Smooth muscle cell (in vitro differentiated cells): ENCODE results near the gene NEXN. TPM values are rescaled to one million over a fixed set of nuclear protein-coding genes. Genes with fewer than 3 reads are reported as not detected.
"Not testable (repeated sequence)": the region's sequence is repeated elsewhere in the genome, so short reads cannot be mapped to it uniquely, and the experiment has no call there.

ENCODE experiments used
- DNase-seq: peaks from one replicate; lab custom pipeline; 2025; ENCODE audit not compliant: unreplicated experiment; lab: John Stamatoyannopoulos, UW
- H2AFZ ChIP-seq: fragments of 200-600 bp; sonication (generic); 2 replicates; pipeline ENCODE4 v1.6.0; 2016; ENCODE audit warnings: antibody characterized with exemption, low read depth, mild to moderate bottlenecking
- H3F3A ChIP-seq: fragments of 200-600 bp; sonication (generic); 2 replicates; pipeline ENCODE4 v1.6.0; 2017; ENCODE audit warnings: antibody characterized with exemption, low read depth
- H3K27ac ChIP-seq: fragments of 200-600 bp; sonication (generic); 2 replicates; pipeline ENCODE4 v1.5.1; 2016; ENCODE audit warnings: low read depth, mild to moderate bottlenecking
- H3K27me3 ChIP-seq: fragments of 200-600 bp; sonication (generic); 2 replicates; pipeline ENCODE4 v1.6.1; 2016; ENCODE audit warnings: low read depth, mild to moderate bottlenecking
- H3K36me3 ChIP-seq: fragments of 200-600 bp; sonication (generic); 2 replicates; pipeline ENCODE4 v1.5.1; 2016; ENCODE audit warnings: low read depth
- H3K4me1 ChIP-seq: fragments of 200-600 bp; sonication (generic); 2 replicates; pipeline ENCODE4 v1.5.1; 2016; ENCODE audit warnings: low read depth
- H3K4me2 ChIP-seq: fragments of 200-600 bp; sonication (generic); 2 replicates; pipeline ENCODE4 v1.6.0; 2016; ENCODE audit warnings: mild to moderate bottlenecking
- H3K4me3 ChIP-seq: fragments of 200-600 bp; sonication (generic); 2 replicates; pipeline ENCODE4 v1.5.1; 2016; ENCODE audit warnings: mild to moderate bottlenecking
- H3K79me2 ChIP-seq: fragments of 200-600 bp; sonication (generic); 2 replicates; pipeline ENCODE4 v1.6.0; 2016; ENCODE audit warnings: low read depth, mild to moderate bottlenecking
- H3K9ac ChIP-seq: fragments of 200-600 bp; sonication (generic); 2 replicates; pipeline ENCODE4 v1.6.0; 2016; ENCODE audit warnings: low read depth
- H3K9me3 ChIP-seq: fragments of 200-600 bp; sonication (generic); replicated peaks from 2 replicates; pipeline ENCODE4 v1.5.1; 2016; ENCODE audit warnings: low read depth
- H4K20me1 ChIP-seq: fragments of 200-600 bp; sonication (generic); 2 replicates; pipeline ENCODE4 v1.6.0; 2016; ENCODE audit warnings: low read depth
- WGBS: methylation state at CpG from one replicate; pipeline ENCODE4 v1.1.7; 2016; ENCODE audit warnings: low lambda C conversion rate; 5-methylcytosine and 5-hydroxymethylcytosine counted together
- polyA plus RNA-seq: library from polyadenylated mRNA; unstranded; fragments of >200 nt; fragmentation: Nextera tagmentation; extraction: Ambion mirVana; gene quantifications from 2 replicates; pipeline ENCODE4 v1.2.1, GENCODE V29; 2016
- total RNA-seq: library from RNA; depleted of rRNA; stranded (reverse); fragments of >200 nt; gene quantifications from 2 replicates; pipeline ENCODE4 v1.2.3, GENCODE V29; 2014
- TF ChIP-seq, protein P1 (sequence below): fragments of 200-600 bp; sonication (generic); IDR thresholded peaks from 2 replicates; pipeline ENCODE4 v1.5.1; 2017; ENCODE audit warnings: borderline replicate concordance, mild to moderate bottlenecking, antibody characterized with exemption; ENCODE audit not compliant: insufficient read depth, poor library complexity, severe bottlenecking

Gene NEXN
- total and polyA plus RNA-seq, 2 experiments from 2014 or later, result 12.5 to 20.2 TPM

GRCh38 chr1:77906624-77907023 is 18.2 kb downstream of the NEXN start:
- TF ChIP-seq, protein P1, sequence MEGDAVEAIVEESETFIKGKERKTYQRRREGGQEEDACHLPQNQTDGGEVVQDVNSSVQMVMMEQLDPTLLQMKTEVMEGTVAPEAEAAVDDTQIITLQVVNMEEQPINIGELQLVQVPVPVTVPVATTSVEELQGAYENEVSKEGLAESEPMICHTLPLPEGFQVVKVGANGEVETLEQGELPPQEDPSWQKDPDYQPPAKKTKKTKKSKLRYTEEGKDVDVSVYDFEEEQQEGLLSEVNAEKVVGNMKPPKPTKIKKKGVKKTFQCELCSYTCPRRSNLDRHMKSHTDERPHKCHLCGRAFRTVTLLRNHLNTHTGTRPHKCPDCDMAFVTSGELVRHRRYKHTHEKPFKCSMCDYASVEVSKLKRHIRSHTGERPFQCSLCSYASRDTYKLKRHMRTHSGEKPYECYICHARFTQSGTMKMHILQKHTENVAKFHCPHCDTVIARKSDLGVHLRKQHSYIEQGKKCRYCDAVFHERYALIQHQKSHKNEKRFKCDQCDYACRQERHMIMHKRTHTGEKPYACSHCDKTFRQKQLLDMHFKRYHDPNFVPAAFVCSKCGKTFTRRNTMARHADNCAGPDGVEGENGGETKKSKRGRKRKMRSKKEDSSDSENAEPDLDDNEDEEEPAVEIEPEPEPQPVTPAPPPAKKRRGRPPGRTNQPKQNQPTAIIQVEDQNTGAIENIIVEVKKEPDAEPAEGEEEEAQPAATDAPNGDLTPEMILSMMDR, result no peak
- Histone ChIP-seq H3K27me3 (no peaks in the 10 kb centered on the region), H3K9ac (no peak overlapping the region), H3K4me3 (no peak overlapping the region), H3K36me3 (no peaks in the 10 kb centered on the region), H3K9me3 (no peaks in the 10 kb centered on the region), H2AFZ (no peak overlapping the region), H3K4me2 (no peak overlapping the region), H4K20me1 (peaks cover 24% of the 10 kb centered on the region), H3F3A (no peaks in the 10 kb centered on the region), H3K27ac (no peak overlapping the region), H3K79me2 (peaks cover 35% of the 10 kb centered on the region), H3K4me1 (no peaks in the 10 kb centered on the region)
- 96% methylated on average over 1 of the region's 1 CpG for WGBS
- no peak for DNase-seq

DNA sequence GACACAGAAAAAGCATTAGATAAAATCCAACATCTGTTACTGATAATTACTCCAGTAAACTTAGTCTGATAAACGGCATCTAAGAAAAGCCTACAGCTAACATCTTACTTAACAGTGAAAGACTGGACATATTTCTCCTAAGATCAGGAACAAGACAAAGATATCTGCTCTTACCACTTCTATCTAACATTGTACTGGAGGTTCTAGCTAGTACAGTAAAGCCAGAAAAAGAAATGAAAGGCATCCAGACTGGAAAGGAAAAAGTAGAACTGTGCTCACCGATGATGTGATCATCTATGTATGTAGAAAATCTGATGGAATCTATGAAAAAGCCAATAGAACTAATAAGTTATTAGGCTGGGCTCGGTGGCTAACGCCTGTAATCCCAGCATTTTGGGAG is 21.7 kb downstream of the NEXN start:
- Histone ChIP-seq H3K79me2 (peaks cover 9% of the 10 kb centered on the region), H2AFZ (no peak overlapping the region), H3K4me3 (no peak overlapping the region), H3K27me3 (no peaks in the 10 kb centered on the region), H3K36me3 (no peaks in the 10 kb centered on the region), H3K9ac (no peak overlapping the region), H3K9me3 (no peaks in the 10 kb centered on the region), H4K20me1 (peaks cover 21% of the 10 kb centered on the region), H3K4me1 (no peaks in the 10 kb centered on the region), H3K4me2 (no peak overlapping the region), H3F3A (no peaks in the 10 kb centered on the region), H3K27ac (no peak overlapping the region)
- no peak for DNase-seq
- TF ChIP-seq, protein P1, result no peak
- 70% methylated on average over 4 of the region's 4 CpGs for WGBS

- H2AFZ ChIP-seq, H3K27me3 ChIP-seq, H3K79me2 ChIP-seq, H4K20me1 ChIP-seq, DNase-seq, H3F3A ChIP-seq, H3K4me1 ChIP-seq, H3K9me3 ChIP-seq, H3K4me2 ChIP-seq, H3K27ac ChIP-seq, H3K9ac ChIP-seq, H3K4me3 ChIP-seq: not testable (repeated sequence)
- 97% methylated on average over 5 of the region's 5 CpGs for WGBS
- peaks cover 18% of the 10 kb centered on the region for H3K36me3 ChIP-seq
Measured at GRCh38 chr1:77918918-77919317, 30.5 kb downstream of the NEXN start.

GRCh38 chr1:77925518-77925917 is 37.1 kb downstream of the NEXN start:
- Histone ChIP-seq H3K79me2 (no peaks in the 10 kb centered on the region), H3K4me1 (no peaks in the 10 kb centered on the region), H3K9me3 (no peaks in the 10 kb centered on the region), H2AFZ (no peak overlapping the region), H3K36me3 (peaks cover 10% of the 10 kb centered on the region), H3K4me3 (no peak overlapping the region), H3K27me3 (no peaks in the 10 kb centered on the region), H3F3A (no peaks in the 10 kb centered on the region), H3K9ac (no peak overlapping the region), H4K20me1 (no peaks in the 10 kb centered on the region), H3K4me2 (peak overlapping the region; percentile 17), H3K27ac (peak overlapping the region; percentile 15)
- no peak for DNase-seq
- 90% methylated on average over 1 of the region's 1 CpG for WGBS
- TF ChIP-seq, protein P1, result no peak
